Suppressor macrophage treated with lipopolysaccharide for 4 hours (primary cell): ENCODE results near the gene DNAH14.
A peak's percentile ranks its signal among the peaks of the same experiment; 100 is the strongest.
"Not testable (repeated sequence)": the region's sequence is repeated elsewhere in the genome, so short reads cannot be mapped to it uniquely, and the experiment has no call there.

Experiments
- DNase-seq: peaks from one replicate; pipeline ENCODE4 v3.0.0-alpha.2; 2020

Gene DNAH14

GRCh38 chr1:225277445-225277844, 348.0 kb downstream of the DNAH14 start:
- DNase-seq, result no peak

- DNase-seq, result no peak
Measured at GRCh38 chr1:225280563-225280962, 351.1 kb downstream of the DNAH14 start.

GRCh38 chr1:225290244-225290643, 360.8 kb downstream of the DNAH14 start:
- no peak for DNase-seq

GRCh38 chr1:225299624-225300023, 370.1 kb downstream of the DNAH14 start:
- DNase-seq, result no peak

GRCh38 chr1:225300381-225300780, 370.9 kb downstream of the DNAH14 start:
- DNase-seq, result no peak

- no peak for DNase-seq
Measured at GRCh38 chr1:225304996-225305395, 375.5 kb downstream of the DNAH14 start.

GRCh38 chr1:225310544-225310943, 381.1 kb downstream of the DNAH14 start:
- not testable (repeated sequence) for DNase-seq

- peak; percentile 51 for DNase-seq
Measured at GRCh38 chr1:225318706-225319575, 389.5 kb downstream of the DNAH14 start.

- peak; percentile 62 for DNase-seq
Measured at GRCh38 chr1:225319871-225320270, 390.4 kb downstream of the DNAH14 start.

- no peak for DNase-seq
Measured at GRCh38 chr1:225321784-225322183, 392.3 kb downstream of the DNAH14 start.

GRCh38 chr1:225329041-225329440, 399.6 kb downstream of the DNAH14 start:
- DNase-seq, result no peak

GRCh38 chr1:225329996-225330395, 400.5 kb downstream of the DNAH14 start:
- peak; percentile 26 for DNase-seq

- no peak for DNase-seq
Measured at GRCh38 chr1:225332686-225333085, 403.2 kb downstream of the DNAH14 start.

GRCh38 chr1:225335098-225335778, 405.8 kb downstream of the DNAH14 start:
- DNase-seq, result not testable (repeated sequence)

- DNase-seq, result no peak
Measured at GRCh38 chr1:225338545-225338944, 409.1 kb downstream of the DNAH14 start.

- DNase-seq, result no peak
Measured at GRCh38 chr1:225341642-225342041, 412.2 kb downstream of the DNAH14 start.

GRCh38 chr1:225342695-225343094, 413.2 kb downstream of the DNAH14 start:
- DNase-seq, result no peak

- peak; percentile 13 for DNase-seq
Measured at GRCh38 chr1:225343618-225344017, 414.1 kb downstream of the DNAH14 start.

GRCh38 chr1:225347123-225347683, 417.7 kb downstream of the DNAH14 start:
- DNase-seq, result peak; percentile 10

GRCh38 chr1:225348400-225348799, 418.9 kb downstream of the DNAH14 start:
- no peak for DNase-seq

- DNase-seq, result no peak
Measured at GRCh38 chr1:225349826-225350225, 420.4 kb downstream of the DNAH14 start.

- no peak for DNase-seq
Measured at GRCh38 chr1:225350872-225351271, 421.4 kb downstream of the DNAH14 start.

- DNase-seq, result no peak
Measured at GRCh38 chr1:225354906-225355305, 425.4 kb downstream of the DNAH14 start.

GRCh38 chr1:225355863-225356262, 426.4 kb downstream of the DNAH14 start:
- DNase-seq, result no peak
